Kidney epithelial cell (primary cell): ENCODE data around the gene FGF8. TPM values are rescaled to one million over a fixed set of nuclear protein-coding genes. Genes with fewer than 3 reads are reported as not detected.

ENCODE experiments used
- DNase-seq: peaks from one replicate; pipeline ENCODE4 v3.0.0-alpha.2; 2010; ENCODE audit warnings: low read depth
- H3K27me3 ChIP-seq: 2 replicates; pipeline ENCODE4 v1.6.0; 2011; ENCODE audit warnings: low read length; ENCODE audit not compliant: control insufficient read depth, insufficient read depth
- H3K36me3 ChIP-seq: 2 replicates; pipeline ENCODE4 v1.5.1; 2011; ENCODE audit warnings: low read length; ENCODE audit not compliant: control insufficient read depth, insufficient read depth
- H3K4me3 ChIP-seq: 2 replicates; pipeline ENCODE4 v1.5.1; 2011; ENCODE audit warnings: low read depth, mild to moderate bottlenecking, control low read depth, low read length
- CTCF ChIP-seq: IDR thresholded peaks from 2 replicates; pipeline ENCODE4 v1.5.1; 2011; ENCODE audit warnings: mild to moderate bottlenecking, moderate library complexity, low read length, control low read depth, inconsistent platforms; ENCODE audit not compliant: insufficient read depth, poor library complexity, severe bottlenecking
- total RNA-seq: library from RNA; depleted of rRNA; stranded (reverse); fragments of >200 nt; gene quantifications from 2 replicates; pipeline ENCODE4 v1.2.3, GENCODE V29; 2015

The FGF8 gene
- total RNA-seq, 1 donor from 2014 or later, result not detected

GRCh38 chr10:101776161-101776817, 375 bp upstream of the FGF8 start:
- Histone ChIP-seq H3K27me3 (peaks cover 74% of the 10 kb centered on the region), H3K36me3 (no peaks in the 10 kb centered on the region), H3K4me3 (no peak overlapping the region)
- no peak for TF ChIP-seq CTCF
- no peak for DNase-seq

GRCh38 chr10:101774589-101775272, 1.2 kb downstream of the FGF8 start:
- no peak for DNase-seq
- Histone ChIP-seq H3K4me3 (no peak overlapping the region), H3K36me3 (no peaks in the 10 kb centered on the region), H3K27me3 (peaks cover 76% of the 10 kb centered on the region)
- no peak for TF ChIP-seq CTCF

- TF ChIP-seq CTCF, result no peak
- peaks cover 74% of the 10 kb centered on the region for H3K27me3 ChIP-seq
These were observed 1.9 kb downstream of the FGF8 start for GRCh38 chr10:101773923-101774588.

GRCh38 chr10:101772895-101773761, 2.8 kb downstream of the FGF8 start:
- TF ChIP-seq CTCF, result no peak
- H3K4me3 ChIP-seq, result no peak overlapping the region
- no peaks in the 10 kb centered on the region for H3K36me3 ChIP-seq
- no peak for DNase-seq
- peaks cover 73% of the 10 kb centered on the region for H3K27me3 ChIP-seq

More at GRCh38 chr10:101773923-101774588, 1.9 kb downstream of the FGF8 start:
- no peak for DNase-seq
- Histone ChIP-seq H3K36me3 (no peaks in the 10 kb centered on the region), H3K4me3 (no peak overlapping the region)

- H3K27me3 ChIP-seq, result peaks cover 74% of the 10 kb centered on the region
- no peak for TF ChIP-seq CTCF
- H3K4me3 ChIP-seq, result no peak overlapping the region
- no peaks in the 10 kb centered on the region for H3K36me3 ChIP-seq
- DNase-seq, result no peak
These were observed 3.7 kb downstream of the FGF8 start for GRCh38 chr10:101772017-101772894.
